Measurements from ENCODE around the gene DHRS11. TPM values are rescaled to one million over a fixed set of nuclear protein-coding genes. Genes with fewer than 3 reads are reported as not detected.

The DHRS11 gene
- total and polyA plus RNA-seq, 2 of the 8 experiments (the other 6 are each of a cell fraction or from before 2014, with no cell fraction given) = 29.5 to 63.3 TPM

GRCh38 chr17:36627101-36627500, 35.4 kb downstream of the DHRS11 start:
- no peaks in the 10 kb centered on the region for H3K36me3 ChIP-seq (ENCODE audit: control insufficient read depth in 2 of 4, insufficient read depth in 4 of 4, low read length in 3 of 4)
- no peaks in the 10 kb centered on the region; a peak in 1 of 7 replicates for H3K27me3 ChIP-seq (replicated peaks in 1 of 4; ENCODE audit: control insufficient read depth in 3 of 4, extremely low read depth in 1 of 4, insufficient read depth in 3 of 4, low read length in 3 of 4)
- H3K27ac ChIP-seq (ENCODE audit: low read depth, low read length) = no peak overlapping the region
- H3K4me1 ChIP-seq (replicated peaks in 1 of 4; ENCODE audit: control insufficient read depth in 3 of 4, insufficient read depth in 4 of 4, low read length in 3 of 4) = peaks cover 0 to 13% (median 4%) of the 10 kb centered on the region in 4 experiments; a peak in 5 of 7 replicates
- no peak overlapping the region for H2AK5ac ChIP-seq (ENCODE audit: low read depth, low read length)
- H3K14ac ChIP-seq (ENCODE audit: insufficient read length) = no peak overlapping the region
- no peak overlapping the region for H3K56ac ChIP-seq (replicated peaks; ENCODE audit: insufficient read length, low read depth, low read length)
- 65% methylated on average over 12 of the region's 12 CpGs; no CpG with 5 or more reads in 1 of the 2 experiments for WGBS, 2 experiments (ENCODE audit: extremely low coverage in 1 of 2, insufficient coverage in 1 of 2, insufficient read length in 1 of 2, insufficient replicate concordance in 2 of 2, low coverage in 1 of 2, low lambda C conversion rate in 2 of 2, missing lambda C conversion rate in 1 of 2)
- H3K9me3 ChIP-seq (ENCODE audit: insufficient read depth in 2 of 2, low read depth in 1 of 2, low read length in 1 of 2) = no peaks in the 10 kb centered on the region
- no peak overlapping the region for H3K4ac ChIP-seq (replicated peaks; ENCODE audit: insufficient read length, low read depth, low read length)
- no peak for FAIRE-seq
- no peak overlapping the region for H3K18ac ChIP-seq (ENCODE audit: extremely low read depth, low read length)
- H4K91ac ChIP-seq (replicated peaks; ENCODE audit: insufficient read length, low read length) = no peak overlapping the region
- H3K23ac ChIP-seq (ENCODE audit: insufficient read length) = no peak overlapping the region
- H2AFZ ChIP-seq (ENCODE audit: low read length) = no peak overlapping the region
- H3K23me2 ChIP-seq (ENCODE audit: low read depth, low read length) = no peaks in the 10 kb centered on the region
- ChIA-PET CTCF (ENCODE audit: partially characterized antibody) (interaction anchor here (0.7 to 9.5 kb wide), 23 partner anchors 13 to 613 kb away, joined by 3 to 122 read pairs (median 7); partner anchors contain the start of gene MRM1), POLR2A (ENCODE audit: partially characterized antibody) (interaction anchor here (0.8 to 1.3 kb wide), 4 partner anchors 10 to 127 kb away, joined by 3 to 4 read pairs (median 3); partner anchors contain the start of gene MRM1)
- H3K9ac ChIP-seq (replicated peaks in 1 of 4; ENCODE audit: extremely low read depth in 1 of 4, low read depth in 3 of 4, low read length in 3 of 4) = no peak overlapping the region
- no peak overlapping the region for H2BK120ac ChIP-seq (replicated peaks; ENCODE audit: low read depth, low read length)
- peaks cover 0 to 1% of the 10 kb centered on the region in 2 experiments for H4K20me1 ChIP-seq (replicated peaks in 1 of 2; ENCODE audit: control insufficient read depth in 1 of 2, insufficient read depth in 2 of 2, low read length in 2 of 2)
- no peak overlapping the region for H2BK5ac ChIP-seq (ENCODE audit: low read depth, low read length)
- 0 out of 2 replicates have a peak overlapping the region, but pooled peaks have one; percentile 27 for H2BK12ac ChIP-seq (ENCODE audit: low read depth, low read length)
- peak in 1 of 2 experiments; percentile 75 for DNase-seq (ENCODE audit: low read depth in 1 of 2, low spot score in 2 of 2)
- H3K79me1 ChIP-seq (ENCODE audit: low read depth, low read length) = no peaks in the 10 kb centered on the region; the same call in 1 of the 2 replicates
- H3K79me2 ChIP-seq (ENCODE audit: control insufficient read depth in 1 of 2, insufficient read depth in 2 of 2, low read length in 2 of 2) = no peaks in the 10 kb centered on the region
- no peak overlapping the region for H4K8ac ChIP-seq (ENCODE audit: extremely low read depth, insufficient read depth, low read length)
- no peak overlapping the region for H2BK15ac ChIP-seq (ENCODE audit: low read length)
- H2BK20ac ChIP-seq (ENCODE audit: low read length) = no peak overlapping the region
- H4K5ac ChIP-seq (ENCODE audit: insufficient read length, low read depth, low read length) = no peak overlapping the region
- H3K4me3 ChIP-seq (ENCODE audit: extremely low read depth in 1 of 4, insufficient read depth in 2 of 4, low read depth in 3 of 4, low read length in 4 of 4) = no peak overlapping the region
- H3K4me2 ChIP-seq (ENCODE audit: insufficient read depth in 1 of 2, low read depth in 2 of 2, low read length in 2 of 2) = no peak overlapping the region
- TF ChIP-seq JUND (IDR thresholded peaks at IDR 0.05; ENCODE audit: low read length) = no peak
- TF ChIP-seq CTBP2 (IDR thresholded peaks at IDR 0.05; ENCODE audit: borderline replicate concordance, insufficient read depth, insufficient read length, low read length) = no peak
- no peak for TF ChIP-seq GTF2F1 (IDR thresholded peaks at IDR 0.05; ENCODE audit: borderline replicate concordance, low read depth, low read length)
- no peak for TF ChIP-seq POLR2A (IDR thresholded peaks at IDR 0.05; ENCODE audit: control extremely low read depth in 1 of 2, low read depth in 2 of 2, low read length in 2 of 2)
- TF ChIP-seq GABPA (IDR thresholded peaks at IDR 0.05; ENCODE audit: borderline replicate concordance, insufficient read depth, low read length) = no peak
- no peak for TF ChIP-seq ATF2 (IDR thresholded peaks at IDR 0.05; ENCODE audit: low read length)
- no peak for TF ChIP-seq RNF2 (IDR thresholded peaks at IDR 0.05; ENCODE audit: borderline replicate concordance, low read depth, low read length, missing control alignments, poor library complexity, severe bottlenecking)
- TF ChIP-seq ATF3 (IDR thresholded peaks at IDR 0.05; ENCODE audit: insufficient read depth, low read depth, low read length) = no peak
- TF ChIP-seq BACH1 (IDR thresholded peaks at IDR 0.05; ENCODE audit: low read length) = no peak
- TF ChIP-seq TEAD4 (IDR thresholded peaks at IDR 0.05; ENCODE audit: low read depth, low read length) = no peak
- TF ChIP-seq NANOG (IDR thresholded peaks at IDR 0.05; ENCODE audit: insufficient read depth, low read depth, low read length, poor library complexity, severe bottlenecking) = no peak
